Body of pancreas (tissue), 4 donors: ENCODE data around the gene PANX2.

Source experiments
- CTCF ChIP-seq, 7 experiments: fragments of 450-650 bp in 4 of 7; fragments of 200-600 bp in 3 of 7; sonication (generic) in 3 of 7; IDR thresholded peaks; one replicate each; pipeline ENCODE4 v1.5.1; 2016 to 2019; ENCODE audit warnings: antibody characterized with exemption in 7 of 7
- POLR2A ChIP-seq, 3 donors: fragments of 450-650 bp; IDR thresholded peaks; one replicate each; pipeline ENCODE4 v1.6.1; 2016; ENCODE audit warnings: antibody characterized with exemption in 3 of 3, mild to moderate bottlenecking in 2 of 3

- no peak for TF ChIP-seq CTCF (IDR thresholded peaks at IDR 0.05)
- TF ChIP-seq POLR2A (IDR thresholded peaks at IDR 0.05): no peak
Measured at GRCh38 chr22:50205781-50206569, 35.4 kb downstream of the PANX2 start.
